Measurements from ENCODE around the gene TBC1D1. TPM values are rescaled to one million over a fixed set of nuclear protein-coding genes. Genes with fewer than 3 reads are reported as not detected.
A peak's percentile ranks its signal among the peaks of the same experiment; 100 is the strongest.

TBC1D1 gene
- total and polyA plus RNA-seq, 4 experiments from 2014 or later: 15.3 to 46.7 (median 34.3) TPM

DNA sequence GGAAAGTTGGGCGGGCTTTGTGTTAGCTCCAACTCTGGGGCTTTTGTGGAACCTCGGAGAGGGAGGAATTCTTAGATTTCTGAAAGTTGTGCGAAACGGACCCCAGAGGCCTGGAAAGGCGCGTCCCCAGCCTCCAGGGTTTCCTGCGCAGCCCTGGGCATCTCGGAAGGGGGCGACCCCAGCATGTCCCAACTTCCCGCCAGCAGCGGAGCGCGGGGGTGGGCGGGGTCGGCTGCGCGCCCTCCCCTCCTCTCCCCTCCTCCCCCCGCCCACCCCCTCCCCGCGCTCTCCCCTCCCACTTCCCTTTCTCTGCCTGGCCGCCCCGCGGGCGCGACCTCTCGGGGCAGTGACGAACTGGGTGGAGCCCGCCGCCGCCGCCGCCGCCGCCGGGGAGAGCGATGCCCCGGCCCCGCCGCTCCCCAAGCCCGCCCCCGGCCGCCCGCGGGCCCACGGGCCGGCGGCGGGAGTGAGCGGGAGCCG lies 86.1 kb downstream of the TBC1D1 start:
- Histone ChIP-seq H3K27ac (ENCODE audit: low read depth, low read length) (peak overlapping the region; percentile 75), H3K36me3 (ENCODE audit: insufficient read depth, low read length) (no peaks in the 10 kb centered on the region), H3K4me3 (ENCODE audit: low read length in 2 of 2) (peak overlapping the region in 1 of 2 donors; percentile 69), H3K27me3 (ENCODE audit: insufficient read depth, low read length) (no peaks in the 10 kb centered on the region), H3K9me3 (ENCODE audit: control insufficient read depth in 1 of 2, low read length in 2 of 2) (no peaks in the 10 kb centered on the region), H3K4me1 (ENCODE audit: insufficient read depth, low read length) (peaks cover 19% of the 10 kb centered on the region)
- ChIA-PET CTCF (ENCODE audit: partially characterized antibody) (interaction anchor here (0.8 to 3.3 kb wide), 13 partner anchors 10 to 754 kb away, joined by 3 to 32 read pairs (median 4); no protein-coding TSS in a partner anchor), POLR2A (ENCODE audit: partially characterized antibody) (interaction anchor here (0.8 to 3.3 kb wide), 5 partner anchors 85 to 173 kb away, joined by 3 to 23 read pairs (median 5); partner anchors contain the start of genes PGM2 and TBC1D1)
- intact Hi-C loops (cut with micrococcal nuclease): loop anchor here (1.0 to 2.0 kb wide), 5 partner anchors 86 to 374 kb away; partner anchors contain the start of genes PGM2 and TBC1D1
- peak overlapping the region; percentile 71 to 80 (median 76) for H3K4me3 Mint-ChIP-seq
- H3K27me3 Mint-ChIP-seq: no peaks in the 10 kb centered on the region
- no peaks in the 10 kb centered on the region for H3K36me3 Mint-ChIP-seq
- H3K4me1 Mint-ChIP-seq: peaks cover 12 to 35% (median 22%) of the 10 kb centered on the region in 4 donors
- peak; percentile 78 to 83 (median 81) for DNase-seq
- H3K9me3 Mint-ChIP-seq: no peaks in the 10 kb centered on the region
- H3K27ac Mint-ChIP-seq: peak overlapping the region in 6 of 7 donors; percentile 48 to 87 (median 82)

DNA sequence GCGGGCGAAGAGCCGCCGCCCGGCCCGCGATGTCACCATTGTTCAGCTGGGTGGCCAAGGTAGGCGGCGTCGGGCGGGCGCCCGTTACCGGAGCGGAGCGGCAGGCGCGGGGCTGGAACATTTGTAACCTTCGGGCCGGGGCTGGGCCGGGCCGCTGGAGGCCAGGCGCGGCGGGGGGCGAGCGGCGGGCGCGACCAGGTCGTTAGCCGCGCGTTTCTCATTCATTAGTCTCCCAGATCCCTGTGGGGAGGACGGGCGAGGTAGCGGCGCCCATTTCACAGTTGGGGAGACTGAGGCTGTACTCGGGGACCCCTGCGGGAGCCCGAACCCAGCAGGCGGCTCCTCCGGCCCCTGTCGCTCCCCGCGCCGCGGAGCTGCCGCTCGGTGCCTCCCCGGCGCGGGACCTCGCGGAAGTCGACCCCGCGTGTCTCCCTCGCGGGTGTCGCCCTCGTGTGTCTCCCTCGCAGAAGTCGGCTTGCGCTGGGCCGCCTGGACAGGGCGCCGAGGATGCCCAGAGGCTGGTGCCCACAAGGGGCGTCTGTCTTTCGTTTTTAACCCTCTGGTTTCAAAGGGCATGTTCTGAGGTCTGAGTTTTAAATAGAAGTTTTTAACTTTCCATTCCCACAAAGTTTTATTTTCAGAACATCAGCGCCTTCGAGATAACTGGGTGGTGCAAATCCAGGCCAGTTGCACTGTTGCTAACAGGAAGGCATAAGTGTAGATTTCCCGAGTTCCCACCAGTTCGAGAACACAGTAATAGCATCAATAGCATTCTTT lies 86.8 kb downstream of the TBC1D1 start:
- peaks cover 22% of the 10 kb centered on the region for H3K4me1 ChIP-seq (ENCODE audit: insufficient read depth, low read length)
- H3K36me3 ChIP-seq (ENCODE audit: insufficient read depth, low read length): no peaks in the 10 kb centered on the region
- no peaks in the 10 kb centered on the region for H3K9me3 ChIP-seq (ENCODE audit: control insufficient read depth in 1 of 2, low read length in 2 of 2)
- CTCF ChIA-PET (ENCODE audit: partially characterized antibody): interaction anchor here (0.9 to 3.3 kb wide), 14 partner anchors 10 to 753 kb away, joined by 3 to 32 read pairs (median 4); no protein-coding TSS in a partner anchor
- peak overlapping the region; percentile 86 to 92 (median 88) for H3K4me3 Mint-ChIP-seq
- no peaks in the 10 kb centered on the region for H3K36me3 Mint-ChIP-seq
- H3K4me1 Mint-ChIP-seq: peaks cover 16 to 40% (median 24%) of the 10 kb centered on the region in 4 donors
- peak overlapping the region; percentile 67 to 69 for H3K4me3 ChIP-seq (ENCODE audit: low read length in 2 of 2)
- no peaks in the 10 kb centered on the region for H3K9me3 Mint-ChIP-seq
- peak overlapping the region; percentile 84 to 91 (median 88) for H3K27ac Mint-ChIP-seq
- POLR2A ChIA-PET (ENCODE audit: partially characterized antibody): interaction anchor here (1.5 to 3.3 kb wide), 4 partner anchors 86 to 174 kb away, joined by 3 to 23 read pairs (median 6); partner anchors contain the start of genes PGM2 and TBC1D1
- intact Hi-C loops (cut with micrococcal nuclease): loop anchor here (1.0 to 2.0 kb wide), 5 partner anchors 86 to 375 kb away; partner anchors contain the start of genes PGM2 and TBC1D1
- peak overlapping the region; percentile 75 for H3K27ac ChIP-seq (ENCODE audit: low read depth, low read length)
- no peaks in the 10 kb centered on the region for H3K27me3 ChIP-seq (ENCODE audit: insufficient read depth, low read length)
- H3K27me3 Mint-ChIP-seq: no peaks in the 10 kb centered on the region
- peak; percentile 74 to 78 (median 77) for DNase-seq

DNA sequence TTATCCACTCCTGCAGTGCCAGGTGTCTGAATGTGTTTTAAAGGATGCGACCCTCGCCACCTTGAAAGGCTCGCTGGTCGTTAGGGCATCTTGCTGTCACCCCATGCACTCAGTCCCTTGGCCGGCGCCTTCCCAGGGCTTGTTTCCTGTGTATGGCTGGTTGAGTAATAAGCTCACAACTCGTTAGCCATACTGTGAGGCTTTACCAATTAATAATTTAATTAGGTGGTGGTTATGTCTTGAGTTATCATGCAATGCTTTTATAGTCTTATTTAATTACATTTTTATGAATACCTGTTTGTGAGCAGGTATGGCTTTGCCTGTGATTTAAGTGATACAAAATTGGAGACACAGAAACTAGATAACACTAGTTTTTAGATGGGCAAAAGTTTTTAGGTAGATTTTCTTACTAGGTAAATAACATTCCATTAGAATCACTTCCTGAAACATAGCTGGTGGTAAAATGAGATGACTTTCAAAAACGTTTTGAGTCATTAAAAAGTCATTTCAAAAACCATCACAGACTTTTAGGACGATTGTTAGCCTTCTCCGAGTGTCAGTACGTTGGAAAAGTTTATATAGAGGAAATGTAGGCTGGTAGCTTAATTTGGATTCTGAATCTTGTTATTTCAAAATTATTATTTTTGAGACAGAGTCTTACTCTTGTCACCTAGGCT lies 87.5 kb downstream of the TBC1D1 start:
- POLR2A ChIA-PET (ENCODE audit: partially characterized antibody): interaction anchor here (1.5 to 3.3 kb wide), 4 partner anchors 87 to 175 kb away, joined by 3 to 23 read pairs (median 6); partner anchors contain the start of genes PGM2 and TBC1D1
- H3K4me1 Mint-ChIP-seq: peaks cover 16 to 40% (median 25%) of the 10 kb centered on the region in 4 donors
- CTCF ChIA-PET (ENCODE audit: partially characterized antibody): interaction anchor here (1.0 to 3.3 kb wide), 12 partner anchors 11 to 753 kb away, joined by 3 to 32 read pairs (median 5); no protein-coding TSS in a partner anchor
- H3K9me3 ChIP-seq (ENCODE audit: control insufficient read depth in 1 of 2, low read length in 2 of 2): no peaks in the 10 kb centered on the region
- no peak for DNase-seq
- no peaks in the 10 kb centered on the region for H3K9me3 Mint-ChIP-seq
- H3K4me1 ChIP-seq (ENCODE audit: insufficient read depth, low read length): peaks cover 22% of the 10 kb centered on the region
- intact Hi-C loops (cut with micrococcal nuclease): no loop called here
- H3K27ac ChIP-seq (ENCODE audit: low read depth, low read length): peak overlapping the region; percentile 75
- no peaks in the 10 kb centered on the region for H3K36me3 ChIP-seq (ENCODE audit: insufficient read depth, low read length)
- H3K27me3 ChIP-seq (ENCODE audit: insufficient read depth, low read length): no peaks in the 10 kb centered on the region
- peak overlapping the region; percentile 84 to 91 (median 88) for H3K27ac Mint-ChIP-seq
- H3K4me3 Mint-ChIP-seq: peak overlapping the region; percentile 86 to 92 (median 88)
- no peaks in the 10 kb centered on the region for H3K27me3 Mint-ChIP-seq
- peaks cover 0 to 2% of the 10 kb centered on the region in 2 donors for H3K36me3 Mint-ChIP-seq
- H3K4me3 ChIP-seq (ENCODE audit: low read length in 2 of 2): peak overlapping the region; percentile 67 to 69

DNA sequence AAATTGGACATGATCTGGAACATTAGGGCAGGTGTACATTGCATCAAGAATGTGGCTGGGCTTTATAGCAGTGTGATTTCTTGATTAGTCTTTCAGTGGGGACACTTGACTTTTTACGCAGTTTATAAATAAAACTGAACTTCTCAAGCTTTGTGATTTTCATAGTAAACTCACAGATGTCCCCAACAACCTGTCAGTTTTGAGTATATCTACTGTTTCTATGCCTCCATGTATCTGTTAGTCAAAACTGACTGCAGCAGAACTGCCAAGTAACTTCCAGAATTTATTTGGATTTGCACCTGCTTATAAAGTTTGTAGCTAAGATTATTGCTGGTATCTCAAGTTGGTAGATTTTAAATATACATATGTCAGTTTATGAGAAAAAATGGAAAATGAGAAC lies 89.4 kb downstream of the TBC1D1 start:
- CTCF ChIA-PET (ENCODE audit: partially characterized antibody): no interaction called here
- Mint-ChIP-seq H3K36me3 (peaks cover 0 to 6% of the 10 kb centered on the region in 2 donors), H3K4me3 (no peak overlapping the region)

DNA sequence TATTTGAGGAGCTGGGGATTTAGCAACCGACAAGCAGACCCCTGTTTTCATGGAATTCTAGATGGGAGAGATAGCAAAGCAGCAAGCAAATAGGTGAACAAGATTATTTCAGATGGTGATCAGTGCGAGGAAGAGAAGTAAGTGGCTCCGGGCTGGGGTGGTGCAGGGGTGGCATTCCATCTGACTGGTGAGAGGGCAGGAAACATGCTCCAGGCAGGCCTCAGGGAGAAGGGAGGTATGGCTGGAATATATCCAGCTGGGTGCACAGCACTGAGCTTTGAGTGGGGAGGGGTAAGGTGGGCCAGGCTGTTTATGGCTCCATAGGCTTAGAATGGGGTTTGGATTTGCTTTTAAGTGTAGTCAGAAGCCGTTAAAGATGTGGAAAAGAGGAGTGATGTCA lies 90.5 kb downstream of the TBC1D1 start:
- Histone ChIP-seq H3K4me3 (ENCODE audit: low read length in 2 of 2) (no peak overlapping the region), H3K4me1 (ENCODE audit: insufficient read depth, low read length) (peaks cover 22% of the 10 kb centered on the region), H3K36me3 (ENCODE audit: insufficient read depth, low read length) (no peaks in the 10 kb centered on the region), H3K27me3 (ENCODE audit: insufficient read depth, low read length) (no peaks in the 10 kb centered on the region), H3K9me3 (ENCODE audit: control insufficient read depth in 1 of 2, low read length in 2 of 2) (no peaks in the 10 kb centered on the region), H3K27ac (ENCODE audit: low read depth, low read length) (no peak overlapping the region)
- no peak for DNase-seq
- Mint-ChIP-seq H3K27me3 (no peaks in the 10 kb centered on the region), H3K4me1 (peaks cover 17 to 45% (median 30%) of the 10 kb centered on the region in 4 donors), H3K9me3 (no peaks in the 10 kb centered on the region), H3K27ac (peak overlapping the region in 2 of 7 donors; percentile 6 to 86), H3K36me3 (peaks cover 0 to 6% of the 10 kb centered on the region in 2 donors), H3K4me3 (no peak overlapping the region)
- CTCF ChIA-PET (ENCODE audit: partially characterized antibody): no interaction called here
- POLR2A ChIA-PET (ENCODE audit: partially characterized antibody): interaction anchor here (0.8 kb wide), 1 partner anchor 90 kb away, joined by 3 read pairs; no protein-coding TSS in a partner anchor
- intact Hi-C loops (cut with micrococcal nuclease): no loop called here

More for the DNA sequence above, 89.4 kb downstream of the TBC1D1 start:
- Histone ChIP-seq H3K27me3 (ENCODE audit: insufficient read depth, low read length) (no peaks in the 10 kb centered on the region), H3K4me3 (ENCODE audit: low read length in 2 of 2) (no peak overlapping the region), H3K27ac (ENCODE audit: low read depth, low read length) (no peak overlapping the region), H3K9me3 (ENCODE audit: control insufficient read depth in 1 of 2, low read length in 2 of 2) (no peaks in the 10 kb centered on the region), H3K36me3 (ENCODE audit: insufficient read depth, low read length) (no peaks in the 10 kb centered on the region), H3K4me1 (ENCODE audit: insufficient read depth, low read length) (peaks cover 22% of the 10 kb centered on the region)
- Mint-ChIP-seq H3K27ac (no peak overlapping the region), H3K9me3 (no peaks in the 10 kb centered on the region), H3K27me3 (no peaks in the 10 kb centered on the region), H3K4me1 (peaks cover 16 to 43% (median 28%) of the 10 kb centered on the region in 4 donors)
- POLR2A ChIA-PET (ENCODE audit: partially characterized antibody): no interaction called here
- no peak for DNase-seq
- intact Hi-C loops (cut with micrococcal nuclease): no loop called here

DNA sequence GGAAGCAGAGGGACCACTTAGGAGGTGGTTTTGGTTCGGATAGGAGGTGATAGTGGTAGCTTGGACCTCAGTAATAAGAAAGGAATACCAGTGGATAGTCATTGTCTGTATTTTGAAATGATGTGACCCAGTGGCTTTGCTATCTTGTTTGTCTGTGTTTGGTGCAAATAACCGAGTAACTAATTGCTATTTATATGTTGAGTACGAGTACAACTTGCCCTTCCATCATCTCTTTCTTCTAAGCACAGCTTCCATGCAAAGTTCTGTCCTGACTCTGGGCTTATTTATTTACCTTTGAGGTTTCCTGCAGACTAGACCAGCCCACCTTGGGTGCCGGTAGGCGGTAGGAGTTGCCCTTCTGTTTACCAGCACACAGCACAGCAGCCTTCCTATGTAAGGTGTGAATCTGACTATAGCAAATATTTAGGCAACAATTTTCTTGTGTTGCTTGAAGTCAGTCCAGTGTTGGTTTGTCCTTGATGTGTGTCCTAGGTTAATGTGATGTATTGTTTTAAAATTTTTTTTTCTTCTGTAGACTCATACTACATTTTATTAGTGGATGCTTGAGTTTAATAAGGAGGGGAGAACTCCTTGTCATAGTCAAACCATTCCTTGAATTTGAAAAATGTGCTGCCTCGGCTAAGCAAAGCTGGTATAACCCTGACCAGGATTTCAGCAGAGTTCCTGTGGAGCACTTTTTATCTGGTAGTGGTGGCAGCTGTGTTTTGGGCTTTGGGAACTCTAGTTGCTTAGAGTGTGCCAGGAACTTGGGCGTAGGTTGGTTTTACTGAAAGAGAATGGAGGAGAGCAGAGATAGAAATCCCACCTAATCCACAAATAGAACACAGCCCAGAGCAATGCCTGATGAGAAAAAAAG lies 91.2 kb downstream of the TBC1D1 start:
- peak overlapping the region in 1 of 7 donors; percentile 58 for H3K27ac Mint-ChIP-seq

More for the DNA sequence above, 91.2 kb downstream of the TBC1D1 start:
- Histone ChIP-seq H3K4me1 (ENCODE audit: insufficient read depth, low read length) (peaks cover 18% of the 10 kb centered on the region), H3K9me3 (ENCODE audit: control insufficient read depth in 1 of 2, low read length in 2 of 2) (no peaks in the 10 kb centered on the region), H3K27ac (ENCODE audit: low read depth, low read length) (no peak overlapping the region), H3K4me3 (ENCODE audit: low read length in 2 of 2) (no peak overlapping the region), H3K27me3 (ENCODE audit: insufficient read depth, low read length) (no peaks in the 10 kb centered on the region), H3K36me3 (ENCODE audit: insufficient read depth, low read length) (no peaks in the 10 kb centered on the region)
- Mint-ChIP-seq H3K4me1 (peaks cover 16 to 45% (median 28%) of the 10 kb centered on the region in 4 donors), H3K4me3 (peak overlapping the region in 1 of 8 donors; percentile 33), H3K9me3 (no peaks in the 10 kb centered on the region), H3K36me3 (peaks cover 0 to 6% of the 10 kb centered on the region in 2 donors), H3K27me3 (no peaks in the 10 kb centered on the region)
- ChIA-PET POLR2A (ENCODE audit: partially characterized antibody) (interaction anchor here (0.8 kb wide), 1 partner anchor 91 kb away, joined by 3 read pairs; no protein-coding TSS in a partner anchor), CTCF (ENCODE audit: partially characterized antibody) (interaction anchor here (1.2 kb wide), 1 partner anchor 11 kb away, joined by 4 read pairs; no protein-coding TSS in a partner anchor)
- intact Hi-C loops (cut with micrococcal nuclease): no loop called here
- no peak for DNase-seq

Data from CD4-positive, alpha-beta memory T cell (primary cell).